HEK293 (cell line): ENCODE measurements around the gene TSHZ2.

ENCODE experiments used
- CTCF ChIA-PET: fragments of 350-600 bp; formaldehyde crosslinking; extraction: SDS; loops from one replicate; lab custom pipeline; 2021; ENCODE audit warnings: antibody characterized with exemption; lab: Yijun Ruan, JAX
- POLR2A ChIA-PET: fragments of 300-600 bp; formaldehyde crosslinking; extraction: SDS; loops from one replicate; lab custom pipeline; 2020; ENCODE audit warnings: antibody characterized with exemption, inconsistent platforms; lab: Yijun Ruan, JAX
- H3K27ac ChIP-seq: fragments of 200-500 bp; sonication (Bioruptor generic); 2 replicates; pipeline ENCODE4 v1.5.1; 2014; ENCODE audit warnings: low read depth, low read length, control low read depth, inconsistent platforms; ENCODE audit errors: extremely low read depth
- H3K36me3 ChIP-seq, 2 experiments: fragments of 200-500 bp in 1 of 2; sonication (Bioruptor generic) in 1 of 2; 1 replicate in 1 of 2; 2 replicates in 1 of 2; pipeline ENCODE4 v1.5.1; 2014 to 2017; ENCODE audit warnings: inconsistent platforms in 2 of 2, low read length in 2 of 2; ENCODE audit not compliant: control insufficient read depth in 2 of 2, insufficient read depth in 1 of 2
- H3K4me1 ChIP-seq: fragments of 200-500 bp; sonication (Bioruptor generic); 2 replicates; pipeline ENCODE4 v1.5.1; 2014; ENCODE audit warnings: mild to moderate bottlenecking, low read length, inconsistent platforms; ENCODE audit not compliant: control insufficient read depth, insufficient read depth
- H3K4me3 ChIP-seq: 2 replicates; pipeline ENCODE4 v1.5.1; 2011; ENCODE audit warnings: low read depth, mild to moderate bottlenecking, control low read depth, low read length, moderate library complexity
- H3K9me3 ChIP-seq: fragments of 200-500 bp; sonication (Bioruptor generic); 2 replicates; pipeline ENCODE4 v1.5.1; 2014; ENCODE audit warnings: low read depth, low read length, inconsistent platforms; ENCODE audit not compliant: control insufficient read depth, insufficient read depth
- GLI4 ChIP-seq: fragments of 450-650 bp; formaldehyde crosslinking; IDR thresholded peaks from 2 replicates; pipeline ENCODE4 v1.5.1; 2016; ENCODE audit warnings: missing biosample characterization, missing genetic modification characterization
- PRDM1 ChIP-seq: fragments of 450-650 bp; formaldehyde crosslinking; IDR thresholded peaks from 2 replicates; pipeline ENCODE4; 2016; ENCODE audit warnings: missing biosample characterization, missing genetic modification characterization
- PRDM6 ChIP-seq: fragments of 450-650 bp; formaldehyde crosslinking; IDR thresholded peaks from 2 replicates; pipeline ENCODE4 v1.5.1; 2017; ENCODE audit warnings: missing biosample characterization, missing genetic modification characterization
- SALL2 ChIP-seq: fragments of 450-650 bp; formaldehyde crosslinking; IDR thresholded peaks from 2 replicates; pipeline ENCODE4 v1.5.0; 2017; ENCODE audit warnings: missing biosample characterization, mild to moderate bottlenecking, missing genetic modification characterization, borderline replicate concordance
- SETDB1 ChIP-seq: IDR thresholded peaks from one replicate; pipeline ENCODE4 v1.6.1; 2017; ENCODE audit warnings: mild to moderate bottlenecking, low read length, moderate library complexity, mixed read lengths; ENCODE audit not compliant: insufficient read length
- SP7 ChIP-seq: fragments of 450-650 bp; formaldehyde crosslinking; IDR thresholded peaks from 2 replicates; pipeline ENCODE4 v1.5.1; 2016; ENCODE audit warnings: missing biosample characterization, missing genetic modification characterization
- TCF7L2 ChIP-seq: IDR thresholded peaks from 2 replicates; pipeline ENCODE4 v1.6.1; 2011; ENCODE audit warnings: low read depth, mild to moderate bottlenecking, inconsistent platforms, low read length, moderate library complexity, borderline replicate concordance
- ZFP3 ChIP-seq: fragments of 450-650 bp; formaldehyde crosslinking; IDR thresholded peaks from 2 replicates; pipeline ENCODE4 v1.5.1; 2016; ENCODE audit warnings: low read depth, missing biosample characterization, missing genetic modification characterization
- ZFP41 ChIP-seq: fragments of 450-650 bp; formaldehyde crosslinking; IDR thresholded peaks from 2 replicates; pipeline ENCODE4 v1.5.1; 2016; ENCODE audit warnings: missing biosample characterization, missing genetic modification characterization, borderline replicate concordance
- ZIC2 ChIP-seq: fragments of 450-650 bp; formaldehyde crosslinking; IDR thresholded peaks from 2 replicates; pipeline ENCODE4 v1.5.1; 2016; ENCODE audit warnings: missing biosample characterization, missing genetic modification characterization
- ZNF140 ChIP-seq: fragments of 450-650 bp; formaldehyde crosslinking; IDR thresholded peaks from 2 replicates; pipeline ENCODE4 v1.5.1; 2016; ENCODE audit warnings: missing biosample characterization, missing genetic modification characterization
- ZNF169 ChIP-seq: fragments of 450-650 bp; formaldehyde crosslinking; IDR thresholded peaks from 2 replicates; pipeline ENCODE4 v1.5.1; 2016; ENCODE audit warnings: missing biosample characterization, missing genetic modification characterization
- ZNF274 ChIP-seq, 2 experiments: fragments of 200-500 bp in 1 of 2; fragments of 450-650 bp in 1 of 2; sonication (Bioruptor generic) in 1 of 2; formaldehyde crosslinking in 1 of 2; IDR thresholded peaks; 2 replicates each; pipeline versions ENCODE4 v1.5.1 to v1.6.1; 2014 to 2016; ENCODE audit warnings: borderline replicate concordance in 1 of 2, inconsistent platforms in 1 of 2, low read length in 1 of 2, missing biosample characterization in 1 of 2, missing genetic modification characterization in 1 of 2
- ZNF292 ChIP-seq: fragments of 450-650 bp; formaldehyde crosslinking; IDR thresholded peaks from 2 replicates; pipeline ENCODE4 v1.5.1; 2016; ENCODE audit warnings: low read depth, missing biosample characterization, missing genetic modification characterization, borderline replicate concordance
- ZNF311 ChIP-seq: fragments of 450-650 bp; formaldehyde crosslinking; IDR thresholded peaks from 2 replicates; pipeline ENCODE4 v1.5.1; 2017; ENCODE audit warnings: missing biosample characterization, missing genetic modification characterization, borderline replicate concordance
- ZNF341 ChIP-seq: fragments of 450-650 bp; formaldehyde crosslinking; IDR thresholded peaks from 2 replicates; pipeline ENCODE4; 2016; ENCODE audit warnings: low read depth, missing biosample characterization, missing genetic modification characterization
- ZNF362 ChIP-seq: fragments of 450-650 bp; formaldehyde crosslinking; IDR thresholded peaks from 2 replicates; pipeline ENCODE4 v1.5.1; 2016; ENCODE audit warnings: missing biosample characterization, missing genetic modification characterization
- ZNF398 ChIP-seq: fragments of 450-650 bp; formaldehyde crosslinking; IDR thresholded peaks from 2 replicates; pipeline ENCODE4 v1.5.1; 2017; ENCODE audit warnings: missing biosample characterization, missing genetic modification characterization
- ZNF404 ChIP-seq: fragments of 450-650 bp; formaldehyde crosslinking; IDR thresholded peaks from 2 replicates; pipeline ENCODE4 v1.5.1; 2017; ENCODE audit warnings: missing biosample characterization, missing genetic modification characterization
- ZNF449 ChIP-seq: fragments of 450-650 bp; formaldehyde crosslinking; IDR thresholded peaks from 2 replicates; pipeline ENCODE4 v1.5.1; 2017; ENCODE audit warnings: missing biosample characterization, mild to moderate bottlenecking, missing genetic modification characterization, moderate library complexity
- ZNF48 ChIP-seq: fragments of 450-650 bp; formaldehyde crosslinking; IDR thresholded peaks from 2 replicates; pipeline ENCODE4 v1.5.1; 2016; ENCODE audit warnings: missing biosample characterization, missing genetic modification characterization
- ZNF544 ChIP-seq: fragments of 450-650 bp; formaldehyde crosslinking; IDR thresholded peaks from 2 replicates; pipeline ENCODE4 v1.5.0; 2017; ENCODE audit warnings: missing biosample characterization, missing genetic modification characterization
- ZNF664 ChIP-seq: fragments of 450-650 bp; formaldehyde crosslinking; IDR thresholded peaks from 2 replicates; pipeline ENCODE4 v1.5.1; 2016; ENCODE audit warnings: missing biosample characterization, missing genetic modification characterization
- ZNF791 ChIP-seq: fragments of 450-650 bp; formaldehyde crosslinking; IDR thresholded peaks from 2 replicates; pipeline ENCODE4 v1.5.1; 2016; ENCODE audit warnings: missing biosample characterization, missing genetic modification characterization
- ZSCAN5A ChIP-seq: fragments of 450-650 bp; formaldehyde crosslinking; IDR thresholded peaks from 2 replicates; pipeline ENCODE4 v1.5.1; 2016; ENCODE audit warnings: missing biosample characterization, missing genetic modification characterization

TSHZ2 gene

GRCh38 chr20:53223626-53224172 lies 251.5 kb downstream of the TSHZ2 start:
- TF ChIP-seq ZNF274 (IDR thresholded peaks at IDR 0.05; ENCODE audit: low read length) (no peak), ZNF274 (tag by site-specific recombination; IDR thresholded peaks at IDR 0.05; ENCODE audit: borderline replicate concordance) (no peak), ZNF292 (tag by site-specific recombination) (no peak), ZFP3 (no peak), ZNF48 (tag by site-specific recombination) (no peak), ZNF791 (tag by site-specific recombination) (no peak), GLI4 (tag by site-specific recombination) (no peak), ZNF398 (tag by site-specific recombination) (no peak), ZIC2 (tag by site-specific recombination) (no peak), ZSCAN5A (tag by site-specific recombination) (no peak), SALL2 (tag by site-specific recombination) (no peak), ZNF140 (no peak), TCF7L2 (no peak), SP7 (tag by site-specific recombination) (no peak)
- Histone ChIP-seq H3K36me3 (no peaks in the 10 kb centered on the region), H3K4me1 (no peaks in the 10 kb centered on the region), H3K27ac (no peak overlapping the region), H3K4me3 (no peak overlapping the region), H3K9me3 (no peaks in the 10 kb centered on the region)
- POLR2A ChIA-PET = no interaction called here
- CTCF ChIA-PET = interaction anchor here (0.6 to 1.6 kb wide), 2 partner anchors 67 to 324 kb away, joined by 3 to 5 read pairs; no protein-coding TSS in a partner anchor

- POLR2A ChIA-PET = no interaction called here
- no peak overlapping the region for H3K4me3 ChIP-seq
- TF ChIP-seq SALL2 (tag by site-specific recombination) (no peak), ZNF449 (tag by site-specific recombination) (no peak), ZNF664 (tag by site-specific recombination) (no peak), PRDM6 (tag by site-specific recombination) (no peak), SETDB1 (no peak), ZSCAN5A (tag by site-specific recombination) (no peak), ZNF544 (tag by site-specific recombination) (no peak), ZNF791 (tag by site-specific recombination) (no peak), ZNF341 (tag by site-specific recombination) (no peak), ZFP3 (no peak), ZNF311 (no peak), ZFP41 (tag by site-specific recombination) (no peak), ZNF169 (tag by site-specific recombination) (no peak), ZNF362 (no peak), PRDM1 (no peak), ZNF404 (tag by site-specific recombination) (no peak)
These were observed 252.7 kb downstream of the TSHZ2 start for GRCh38 chr20:53224851-53225250.

More at GRCh38 chr20:53224851-53225250, 252.7 kb downstream of the TSHZ2 start:
- no peaks in the 10 kb centered on the region for H3K36me3 ChIP-seq
- CTCF ChIA-PET = interaction anchor here (0.6 kb wide), 1 partner anchor 1097 kb away, joined by 6 read pairs; no protein-coding TSS in a partner anchor
- H3K27ac ChIP-seq = no peak overlapping the region
- H3K4me1 ChIP-seq = no peaks in the 10 kb centered on the region
- H3K9me3 ChIP-seq = no peaks in the 10 kb centered on the region
